SK-N-SH (cell line): ENCODE data around the gene CLEC3B.
"Not testable (repeated sequence)": the region's sequence is repeated elsewhere in the genome, so short reads cannot be mapped to it uniquely, and the experiment has no call there.

Source experiments
- CTCF ChIP-seq: fragments of 200-600 bp; sonication (generic); IDR thresholded peaks from 2 replicates; pipeline ENCODE4 v1.6.1; 2017; ENCODE audit warnings: antibody characterized with exemption, mild to moderate bottlenecking, moderate library complexity
- RCOR1 ChIP-seq: fragments of 150-350 bp; IDR thresholded peaks from 2 replicates; pipeline ENCODE4 v1.6.1; 2017; ENCODE audit warnings: antibody characterized with exemption, low read length
- SIN3A ChIP-seq: IDR thresholded peaks from 2 replicates; pipeline ENCODE4 v1.6.1; 2012; ENCODE audit warnings: low read depth, mild to moderate bottlenecking, low read length, moderate library complexity, borderline replicate concordance
- TCF12 ChIP-seq: IDR thresholded peaks from 2 replicates; pipeline ENCODE4 v1.4.0; 2012
- USF2 ChIP-seq: fragments of 150-350 bp; IDR thresholded peaks from 2 replicates; pipeline ENCODE4 v1.6.1; 2017; ENCODE audit warnings: antibody characterized with exemption, low read length, low read depth, borderline replicate concordance

- not testable (repeated sequence) for TF ChIP-seq RCOR1, SIN3A, USF2, CTCF, TCF12
Measured at GRCh38 chr3:45053805-45054195, 27.7 kb downstream of the CLEC3B start.
